Measurements from ENCODE around the gene NDUFS8.

GRCh38 chr11:67983951-67984350 is 46.5 kb upstream of the NDUFS8 start:
- TF ChIP-seq CREM (CRISPR knock-in tag; IDR thresholded peaks at IDR 0.05) (no peak), NFYB (CRISPR knock-in tag; conservative IDR thresholded peaks at IDR 0.05; ENCODE audit: low read depth) (no peak)

All from WTC11 (cell line).